GM21717 (cell line): ENCODE results near the gene FAM110A.
"Not testable (repeated sequence)": the region's sequence is repeated elsewhere in the genome, so short reads cannot be mapped to it uniquely, and the experiment has no call there.

ENCODE experiments used
- ATAC-seq: cut with Tn5 transposase; IDR thresholded peaks from one replicate; pipeline ENCODE4 v1.9.1; 2021; ENCODE audit warnings: mild to moderate bottlenecking, moderate library complexity; ENCODE audit not compliant: unreplicated experiment

Gene FAM110A

GRCh38 chr20:892371-892770 lies 58.9 kb downstream of the FAM110A start:
- ATAC-seq: not testable (repeated sequence)
